HG02642 (cell line): ENCODE results near the gene ACE2.
"Not testable (repeated sequence)": the region's sequence is repeated elsewhere in the genome, so short reads cannot be mapped to it uniquely, and the experiment has no call there.

Experiments used
- ATAC-seq: cut with Tn5 transposase; IDR thresholded peaks from one replicate; pipeline ENCODE4 v1.9.1; 2021; ENCODE audit warnings: mild to moderate bottlenecking; ENCODE audit not compliant: unreplicated experiment, poor library complexity

Gene ACE2

GRCh38 chrX:15600745-15601144 is at the start of gene ACE2:
TSS of gene ACE2 (minus strand) at chrX:15600960. CDS start at chrX:15600911, 49 bp downstream.
- ATAC-seq: no peak

GRCh38 chrX:15647510-15647909 is 46.8 kb upstream of the ACE2 start:
- not testable (repeated sequence) for ATAC-seq

GRCh38 chrX:15646543-15646942 is 45.8 kb upstream of the ACE2 start:
- ATAC-seq: no peak

GRCh38 chrX:15646031-15646430 is 45.3 kb upstream of the ACE2 start:
- ATAC-seq: no peak

- ATAC-seq: no peak
Observed at GRCh38 chrX:15645266-15645665, 44.5 kb upstream of the ACE2 start.

GRCh38 chrX:15644560-15644872 is 43.8 kb upstream of the ACE2 start:
- ATAC-seq: no peak

- no peak for ATAC-seq
Observed at GRCh38 chrX:15643786-15644559, 43.2 kb upstream of the ACE2 start.

- ATAC-seq: no peak
Observed at GRCh38 chrX:15631637-15632036, 30.9 kb upstream of the ACE2 start.

- ATAC-seq: no peak
Observed at GRCh38 chrX:15623054-15623453, 22.3 kb upstream of the ACE2 start.

GRCh38 chrX:15619053-15619755 is 18.4 kb upstream of the ACE2 start:
- no peak for ATAC-seq

- no peak for ATAC-seq
Observed at GRCh38 chrX:15617111-15617510, 16.4 kb upstream of the ACE2 start.

GRCh38 chrX:15616531-15616930 is 15.8 kb upstream of the ACE2 start:
- ATAC-seq: no peak

- ATAC-seq: no peak
Observed at GRCh38 chrX:15607067-15607466, 6.3 kb upstream of the ACE2 start.

GRCh38 chrX:15606136-15606535 is 5.4 kb upstream of the ACE2 start:
- ATAC-seq: no peak

GRCh38 chrX:15605226-15605625 is 4.5 kb upstream of the ACE2 start:
- no peak for ATAC-seq

GRCh38 chrX:15602761-15603160 is 2.0 kb upstream of the ACE2 start:
- no peak for ATAC-seq

GRCh38 chrX:15601932-15602331 is 1.2 kb upstream of the ACE2 start:
- no peak for ATAC-seq

- no peak for ATAC-seq
Observed at GRCh38 chrX:15600049-15600448, 711 bp downstream of the ACE2 start.

- ATAC-seq: no peak
Observed at GRCh38 chrX:15599461-15599860, 1.3 kb downstream of the ACE2 start.

GRCh38 chrX:15598026-15598425 is 2.7 kb downstream of the ACE2 start:
- ATAC-seq: no peak

- no peak for ATAC-seq
Observed at GRCh38 chrX:15594371-15594770, 6.4 kb downstream of the ACE2 start.
